GM12874 (cell line): ENCODE data around the gene CCL1.

Source experiments
- TF ChIP-seq, protein P1 (sequence below): IDR thresholded peaks from 2 replicates; pipeline ENCODE4 v1.5.1; 2011; ENCODE audit warnings: low read depth, mild to moderate bottlenecking, control low read depth, low read length, moderate library complexity; ENCODE audit not compliant: insufficient read depth

CCL1 gene

DNA sequence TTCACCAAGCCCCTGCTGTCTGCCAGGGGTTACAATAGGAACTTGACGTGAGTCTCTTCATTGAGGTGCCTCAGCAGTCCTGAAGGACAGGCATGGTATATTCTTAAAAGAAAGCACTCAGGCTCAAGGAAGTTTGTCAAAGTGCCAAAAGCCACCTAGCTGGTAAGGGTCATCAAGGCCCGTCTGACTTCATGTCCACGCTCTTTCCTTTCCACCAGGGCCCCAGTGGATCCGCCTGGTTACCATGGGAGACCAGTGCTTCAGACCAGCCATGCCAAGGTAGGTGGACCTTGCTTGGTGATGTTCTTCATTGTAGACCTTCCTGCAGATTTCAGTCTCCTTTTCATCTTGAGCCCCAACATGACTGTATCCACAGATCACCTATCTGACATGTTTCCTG lies 27.6 kb upstream of the CCL1 start:
- TF ChIP-seq, protein P1, sequence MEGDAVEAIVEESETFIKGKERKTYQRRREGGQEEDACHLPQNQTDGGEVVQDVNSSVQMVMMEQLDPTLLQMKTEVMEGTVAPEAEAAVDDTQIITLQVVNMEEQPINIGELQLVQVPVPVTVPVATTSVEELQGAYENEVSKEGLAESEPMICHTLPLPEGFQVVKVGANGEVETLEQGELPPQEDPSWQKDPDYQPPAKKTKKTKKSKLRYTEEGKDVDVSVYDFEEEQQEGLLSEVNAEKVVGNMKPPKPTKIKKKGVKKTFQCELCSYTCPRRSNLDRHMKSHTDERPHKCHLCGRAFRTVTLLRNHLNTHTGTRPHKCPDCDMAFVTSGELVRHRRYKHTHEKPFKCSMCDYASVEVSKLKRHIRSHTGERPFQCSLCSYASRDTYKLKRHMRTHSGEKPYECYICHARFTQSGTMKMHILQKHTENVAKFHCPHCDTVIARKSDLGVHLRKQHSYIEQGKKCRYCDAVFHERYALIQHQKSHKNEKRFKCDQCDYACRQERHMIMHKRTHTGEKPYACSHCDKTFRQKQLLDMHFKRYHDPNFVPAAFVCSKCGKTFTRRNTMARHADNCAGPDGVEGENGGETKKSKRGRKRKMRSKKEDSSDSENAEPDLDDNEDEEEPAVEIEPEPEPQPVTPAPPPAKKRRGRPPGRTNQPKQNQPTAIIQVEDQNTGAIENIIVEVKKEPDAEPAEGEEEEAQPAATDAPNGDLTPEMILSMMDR: no peak

DNA sequence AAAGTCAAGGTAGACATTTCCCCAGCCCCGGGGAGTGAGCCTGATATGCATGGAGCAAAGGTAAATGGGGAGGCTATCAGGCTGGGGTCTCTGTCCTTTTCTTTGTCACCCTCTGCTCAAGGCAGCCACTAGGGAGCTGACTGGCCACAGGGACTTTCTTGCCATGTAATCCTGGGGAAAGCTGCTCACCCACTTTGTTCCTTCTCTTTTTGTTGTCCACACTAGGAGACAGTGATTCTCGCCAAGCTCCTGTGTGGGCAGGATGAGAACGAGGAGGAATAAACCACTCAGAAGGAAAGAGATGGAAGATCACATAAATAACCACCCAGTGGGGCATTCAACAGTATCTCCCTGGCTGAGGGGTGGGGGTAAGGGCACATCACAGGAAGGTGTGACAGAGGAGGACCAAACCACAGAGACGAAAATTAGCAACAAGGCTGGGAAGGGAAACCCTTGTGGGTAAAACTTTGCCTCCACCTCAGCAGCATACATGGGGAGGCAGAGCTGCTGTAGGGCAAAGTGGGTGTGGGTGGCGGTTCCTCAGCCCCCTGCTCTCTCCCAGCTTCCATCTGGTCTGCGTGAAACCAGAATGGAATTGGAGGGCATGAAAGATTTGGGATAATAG lies 26.2 kb upstream of the CCL1 start:
- TF ChIP-seq, protein P1: no peak

DNA sequence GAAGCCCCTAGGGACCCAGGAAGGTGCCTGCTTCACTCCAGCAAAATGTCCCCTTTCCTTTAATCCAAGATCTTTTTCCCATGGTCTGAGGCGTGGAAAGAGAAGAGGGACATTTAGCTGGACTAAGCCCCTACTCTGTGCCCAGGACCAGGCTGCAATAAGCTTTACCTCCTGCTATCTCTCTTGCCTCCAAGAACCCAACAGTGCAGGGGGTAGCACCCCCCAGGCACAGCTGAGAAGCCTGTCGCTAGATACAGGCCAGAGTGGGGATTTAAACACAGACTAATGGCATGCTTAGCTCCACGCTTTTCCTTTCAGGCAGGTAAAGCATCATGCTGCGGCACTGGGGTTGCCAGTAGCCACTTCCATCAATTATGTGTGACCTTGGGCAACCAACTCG lies 24.5 kb upstream of the CCL1 start:
- TF ChIP-seq, protein P1: no peak

DNA sequence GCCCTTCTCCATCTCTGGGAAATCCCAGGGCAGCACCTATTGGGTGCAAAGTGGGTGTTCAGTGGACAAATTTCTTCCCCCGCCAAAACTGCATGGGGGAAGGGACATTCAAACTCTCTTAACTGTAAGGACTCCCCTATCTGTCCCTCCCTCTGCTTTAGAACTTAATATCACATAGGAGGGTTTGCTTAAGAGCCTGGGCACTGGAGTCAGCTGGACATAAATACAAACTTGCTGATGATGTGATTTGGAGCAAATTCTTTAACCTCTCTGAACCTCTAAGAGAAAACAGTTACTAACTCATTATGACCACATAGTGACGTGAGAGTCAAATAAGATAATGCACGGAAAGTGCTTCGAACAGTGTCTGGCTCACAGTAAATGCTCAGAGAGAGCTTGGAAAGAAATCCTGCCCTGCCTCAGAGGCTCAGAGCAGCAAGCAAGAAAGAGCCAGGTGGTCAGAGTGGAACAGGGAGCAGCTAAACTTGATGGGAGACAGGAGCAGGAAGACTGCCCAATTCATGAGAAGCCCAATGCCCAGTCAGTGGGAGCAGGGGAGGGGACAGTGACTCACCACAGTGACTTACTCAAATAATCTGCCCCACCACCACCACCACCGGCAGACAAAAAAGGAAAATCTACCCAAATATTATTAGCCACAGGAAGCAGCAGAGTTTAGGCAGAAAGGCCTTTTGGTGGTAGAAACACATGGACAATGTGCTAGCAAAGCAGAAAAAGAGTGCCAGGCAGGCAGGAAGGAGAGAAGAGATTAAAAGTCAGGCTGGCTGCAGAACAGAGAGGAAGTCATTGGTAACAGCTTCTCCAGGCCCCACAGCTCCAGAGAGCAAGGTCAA lies 23.9 kb upstream of the CCL1 start:
- TF ChIP-seq, protein P1: no peak

DNA sequence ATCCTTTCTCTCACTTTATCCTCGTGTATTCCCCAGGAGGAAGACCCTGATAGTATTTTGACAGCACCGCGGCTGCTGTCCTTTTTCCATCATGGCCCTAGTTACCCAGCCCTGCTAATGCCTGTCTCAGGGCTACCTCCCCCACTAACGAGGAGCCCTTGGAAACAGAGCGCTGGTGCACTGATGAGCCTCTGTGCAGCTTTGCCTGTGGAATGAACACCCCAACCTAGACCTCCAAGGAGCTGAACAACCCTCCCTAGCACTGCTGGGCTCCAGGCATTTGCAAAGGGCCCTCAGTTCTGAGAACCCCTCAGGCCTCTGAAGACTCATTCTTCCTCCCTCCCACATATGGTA lies 23.3 kb upstream of the CCL1 start:
- TF ChIP-seq, protein P1: no peak

DNA sequence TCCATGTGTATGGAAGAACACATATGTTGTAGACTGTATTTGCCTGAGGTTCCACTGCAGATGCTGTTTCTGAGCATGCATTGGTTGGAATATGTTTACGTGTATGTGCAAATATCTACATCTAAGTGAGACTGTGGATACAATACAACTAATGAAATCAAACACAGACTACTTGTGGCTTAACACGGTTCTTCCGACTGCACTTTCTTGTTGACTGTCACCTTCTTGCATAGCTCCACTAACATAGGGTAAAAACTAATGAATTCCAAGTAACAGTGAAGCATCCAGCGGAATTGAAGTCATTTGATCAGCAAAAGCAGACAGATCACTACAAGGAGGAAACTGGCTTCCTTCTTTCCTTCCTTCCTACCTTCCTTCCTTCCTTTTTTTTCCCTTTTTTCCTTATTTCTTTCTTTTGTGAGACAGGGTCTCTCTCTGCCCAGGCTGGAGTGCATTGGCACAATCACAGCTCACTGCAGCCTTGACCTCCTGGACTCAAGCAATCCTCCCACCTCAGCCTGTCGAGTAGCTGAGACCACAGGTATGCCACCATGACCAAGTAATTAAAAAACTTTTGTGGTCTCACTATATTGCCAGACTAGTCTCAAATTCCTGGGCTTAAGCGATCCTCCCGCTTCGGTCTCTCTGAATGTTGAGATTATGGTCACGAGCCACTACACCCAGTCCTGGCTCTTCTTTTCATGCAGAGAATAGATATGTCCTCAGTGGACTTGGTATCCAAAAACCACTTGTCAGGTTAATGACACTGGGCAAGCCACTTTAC lies 22.0 kb upstream of the CCL1 start:
- TF ChIP-seq, protein P1: no peak

DNA sequence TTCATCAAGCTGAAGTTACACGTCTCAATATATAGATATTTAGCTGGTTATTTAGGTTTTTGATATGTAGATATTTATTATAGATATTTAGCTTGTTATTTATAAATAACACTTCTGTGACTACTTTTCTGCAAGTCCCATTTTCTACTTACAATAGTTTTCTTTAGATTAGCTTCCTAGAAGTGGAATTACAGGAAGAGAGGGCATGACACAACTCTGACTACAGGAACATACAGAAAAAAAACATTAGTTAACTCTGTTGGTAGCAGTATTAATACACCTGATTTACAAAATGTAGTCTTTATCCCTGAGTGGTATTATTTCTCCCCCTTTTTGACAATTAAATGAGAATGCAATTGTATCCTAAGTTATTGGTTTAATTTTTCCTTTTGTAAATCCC lies 21.2 kb upstream of the CCL1 start:
- TF ChIP-seq, protein P1: no peak
